NCI-H2227 (cell line): ENCODE results near the gene KCNQ2.

Experiments
- DNase-seq: peaks from one replicate; lab custom pipeline; 2025; ENCODE audit not compliant: unreplicated experiment; lab: John Stamatoyannopoulos, UW

The KCNQ2 gene

DNA sequence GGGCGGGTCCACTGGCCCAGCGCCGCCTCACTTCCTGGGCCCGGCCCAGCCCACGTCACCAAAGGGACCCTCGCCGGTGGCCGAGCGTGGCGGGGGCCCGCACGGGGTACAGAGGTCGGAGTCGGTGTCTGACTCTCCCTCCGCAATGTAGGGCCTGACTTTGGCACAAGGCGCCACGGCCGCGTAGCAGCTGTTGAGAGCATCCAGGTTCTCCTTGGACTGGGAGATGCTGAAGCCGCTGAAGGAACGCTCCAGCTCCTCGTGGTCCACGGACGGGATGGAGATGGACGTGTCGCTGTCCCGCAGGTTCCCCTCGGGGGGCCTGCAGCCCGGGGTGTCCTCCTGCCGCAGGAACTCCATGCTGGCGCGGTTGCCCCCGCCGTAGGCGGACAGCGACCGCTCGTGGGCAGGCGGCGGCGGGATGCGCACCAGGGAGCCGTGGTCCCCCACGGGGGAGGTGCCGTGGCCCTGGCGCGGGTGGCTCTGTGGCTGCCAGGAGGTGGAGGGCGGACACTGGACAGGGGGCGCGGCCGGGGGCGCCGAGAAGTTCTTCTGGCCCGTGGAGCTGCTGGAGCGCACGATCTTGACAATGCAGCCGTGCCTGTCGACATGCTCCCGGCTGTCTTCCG is 65.7 kb downstream of the KCNQ2 start:
- DNase-seq, result no peak

DNA sequence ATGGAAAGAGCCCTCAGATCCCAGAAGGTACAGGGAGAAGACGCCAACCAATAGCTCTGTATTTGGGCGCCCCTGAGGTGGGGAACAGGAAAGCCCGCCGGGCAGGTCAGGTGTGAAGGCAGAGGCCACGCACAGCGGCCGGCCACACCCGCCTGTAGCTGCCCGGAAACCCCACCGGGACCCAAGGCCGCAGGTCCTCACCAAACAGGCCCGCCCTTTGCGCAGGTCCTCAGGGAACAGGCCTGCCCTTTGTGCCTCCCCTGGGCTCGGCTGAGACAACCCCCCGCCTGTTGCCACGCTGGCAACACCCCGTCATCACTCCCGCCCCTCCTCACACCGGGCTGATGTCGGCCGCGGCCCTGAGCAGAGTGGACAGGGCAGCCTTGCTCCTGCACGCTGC is 66.4 kb downstream of the KCNQ2 start:
- no peak for DNase-seq

DNA sequence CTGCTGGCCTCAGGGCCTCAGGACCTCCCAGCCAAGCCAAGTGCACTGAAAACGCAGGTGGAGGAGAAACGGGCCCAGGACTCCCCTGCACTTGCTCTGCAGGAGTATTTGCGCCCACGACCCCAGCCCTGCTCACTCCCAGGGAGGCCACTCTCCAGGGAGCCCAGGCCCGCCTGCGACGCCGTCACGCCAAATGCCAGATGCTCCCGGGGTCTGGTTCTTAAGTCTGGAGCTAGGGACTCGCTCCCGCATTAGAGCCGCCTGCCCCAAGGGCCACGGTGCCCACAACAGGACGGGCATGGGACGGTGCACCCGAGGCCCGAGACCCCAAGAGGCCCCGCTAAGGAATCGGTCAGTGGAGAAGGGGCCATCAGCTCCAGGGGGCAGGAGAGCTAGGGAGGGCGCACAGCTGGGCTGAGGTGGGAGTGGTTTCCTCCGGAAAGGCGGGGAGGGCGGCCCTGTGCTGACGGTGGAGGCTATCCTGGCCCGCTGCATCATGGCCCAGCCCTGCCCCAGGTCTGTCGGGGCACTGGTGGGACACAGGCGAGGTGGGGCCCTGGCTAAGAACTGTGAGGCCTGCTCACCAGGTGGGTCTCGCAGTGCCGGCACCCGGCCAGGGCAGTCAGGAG is 67.2 kb downstream of the KCNQ2 start:
- no peak for DNase-seq

DNA sequence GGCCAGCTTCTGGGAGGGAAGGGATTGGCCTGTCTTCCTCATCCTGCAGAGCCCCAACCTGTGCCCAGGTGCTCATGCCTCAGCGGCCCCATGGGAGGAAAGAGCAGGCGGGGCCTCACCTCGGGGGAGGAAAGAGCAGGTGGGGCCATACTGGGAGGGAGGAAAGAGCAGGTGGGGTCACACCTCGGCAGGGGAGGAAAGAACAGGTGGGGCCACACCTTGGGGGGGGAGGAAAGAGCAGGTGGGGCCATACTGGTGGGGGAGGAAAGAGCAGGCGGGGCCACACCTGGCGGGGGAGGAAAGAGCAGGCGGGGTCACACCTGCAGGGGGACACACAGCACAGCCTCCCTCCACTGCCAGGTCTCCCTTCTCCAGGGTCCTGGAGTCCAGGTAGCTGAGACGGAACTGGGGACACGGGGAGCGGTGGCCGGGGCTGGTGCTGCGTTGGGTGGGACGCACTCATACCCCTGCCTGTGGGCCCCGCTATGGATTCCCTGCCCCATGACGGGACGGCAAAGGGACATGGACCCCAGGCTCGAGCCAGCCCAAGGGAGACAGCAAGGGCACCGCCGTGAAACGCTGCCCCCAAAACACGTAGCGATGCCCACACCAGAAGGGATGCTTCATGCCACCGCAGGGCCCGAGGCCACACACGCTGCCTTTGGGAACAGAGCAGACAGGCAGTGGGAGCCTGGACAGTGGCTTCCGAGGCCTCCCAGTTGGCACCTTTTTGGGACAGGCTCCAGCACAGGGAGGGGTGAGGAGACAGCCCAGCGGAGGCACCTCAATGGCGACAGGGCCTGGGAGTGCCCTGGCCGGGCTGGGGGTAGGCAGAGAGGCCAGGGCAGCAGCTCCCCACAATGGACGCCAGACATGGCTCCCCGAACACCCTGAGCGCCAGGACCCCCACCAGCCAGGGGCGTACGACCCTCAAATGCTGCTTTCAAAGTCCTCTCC is 68.0 kb downstream of the KCNQ2 start:
- no peak for DNase-seq

DNA sequence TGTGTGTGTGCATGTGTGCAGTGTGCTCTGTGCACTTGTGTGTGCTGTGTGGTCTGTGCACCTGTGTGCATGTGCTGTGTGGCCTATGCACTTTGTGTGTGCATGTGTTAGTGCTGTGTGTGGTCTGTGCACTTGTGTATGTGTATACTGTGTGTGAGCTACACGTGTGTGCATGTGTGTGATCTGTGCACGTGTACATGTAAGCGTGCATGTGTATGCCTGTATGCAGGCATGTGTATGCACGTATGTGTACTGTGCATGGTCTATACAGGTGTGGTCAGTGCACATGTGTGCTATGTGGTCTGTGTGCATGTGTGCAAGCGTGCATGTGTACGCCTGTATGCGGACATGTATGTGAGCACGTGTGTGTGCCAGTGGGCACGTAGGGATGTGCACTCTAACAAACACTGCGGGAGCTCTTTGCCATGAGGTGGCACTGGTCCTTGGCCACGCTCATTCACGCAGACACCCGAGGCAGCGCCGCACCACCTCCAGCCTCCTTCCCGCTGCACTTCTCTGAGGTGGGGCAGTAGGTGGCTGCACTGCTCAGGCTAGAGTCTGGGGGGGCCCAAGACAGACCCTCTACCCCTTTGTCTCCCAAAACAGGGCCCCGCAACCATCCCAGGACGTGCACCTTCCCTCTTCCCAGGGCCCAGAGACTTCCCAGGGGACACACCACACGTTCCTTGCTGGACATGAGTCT is 68.9 kb downstream of the KCNQ2 start:
- DNase-seq, result no peak

DNA sequence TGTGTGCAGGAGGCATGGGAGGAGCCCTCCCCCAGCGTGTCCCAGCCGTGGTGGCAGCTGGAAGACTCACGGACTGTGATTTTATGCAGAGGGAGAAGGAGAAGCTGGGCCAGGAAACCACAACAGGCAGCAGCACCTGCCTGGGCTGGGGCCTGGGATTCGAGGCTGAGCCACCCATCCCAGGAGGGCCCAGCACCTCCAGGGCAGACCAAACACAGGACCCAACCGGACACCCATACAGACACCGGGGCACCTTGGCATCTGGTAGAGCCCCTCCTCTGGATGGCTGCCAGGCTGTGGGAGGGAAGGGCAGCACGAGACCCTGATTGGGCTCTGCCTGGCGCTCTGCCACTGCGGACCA is 69.6 kb downstream of the KCNQ2 start:
- peak; percentile 38 for DNase-seq

DNA sequence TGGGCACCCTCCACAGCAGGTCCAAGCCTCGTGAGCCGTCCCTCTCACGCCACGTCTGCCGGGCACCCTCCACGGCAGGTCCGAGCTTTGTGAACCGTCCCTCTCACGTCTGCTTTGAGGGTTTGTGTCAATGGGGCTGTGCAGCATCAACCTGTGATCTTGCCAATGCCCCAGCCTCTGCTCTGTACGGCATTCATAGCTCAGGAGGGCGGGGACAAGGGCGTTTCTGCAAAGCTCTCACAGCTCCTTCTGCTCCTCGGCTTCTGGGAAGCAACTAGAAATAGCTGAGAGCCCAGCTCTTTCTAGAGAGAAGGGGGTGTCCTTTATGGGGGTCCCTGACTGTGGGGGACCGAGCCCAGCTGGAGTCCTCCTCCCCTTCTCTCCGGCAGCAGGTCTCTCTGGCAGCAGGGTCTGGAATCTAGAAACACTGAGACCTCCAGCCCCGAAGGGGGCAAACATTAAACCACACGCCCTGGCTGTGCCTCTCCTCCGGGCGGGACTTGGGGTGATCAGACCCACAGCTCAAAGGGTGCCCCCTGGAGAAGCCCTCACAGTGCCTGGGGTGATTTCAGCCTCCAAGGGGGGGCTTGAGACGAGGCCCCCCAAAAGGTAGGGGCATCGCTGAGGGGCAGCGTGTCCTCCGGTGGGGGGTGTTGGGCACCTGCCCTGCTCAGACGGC is 70.1 kb downstream of the KCNQ2 start:
- no peak for DNase-seq

DNA sequence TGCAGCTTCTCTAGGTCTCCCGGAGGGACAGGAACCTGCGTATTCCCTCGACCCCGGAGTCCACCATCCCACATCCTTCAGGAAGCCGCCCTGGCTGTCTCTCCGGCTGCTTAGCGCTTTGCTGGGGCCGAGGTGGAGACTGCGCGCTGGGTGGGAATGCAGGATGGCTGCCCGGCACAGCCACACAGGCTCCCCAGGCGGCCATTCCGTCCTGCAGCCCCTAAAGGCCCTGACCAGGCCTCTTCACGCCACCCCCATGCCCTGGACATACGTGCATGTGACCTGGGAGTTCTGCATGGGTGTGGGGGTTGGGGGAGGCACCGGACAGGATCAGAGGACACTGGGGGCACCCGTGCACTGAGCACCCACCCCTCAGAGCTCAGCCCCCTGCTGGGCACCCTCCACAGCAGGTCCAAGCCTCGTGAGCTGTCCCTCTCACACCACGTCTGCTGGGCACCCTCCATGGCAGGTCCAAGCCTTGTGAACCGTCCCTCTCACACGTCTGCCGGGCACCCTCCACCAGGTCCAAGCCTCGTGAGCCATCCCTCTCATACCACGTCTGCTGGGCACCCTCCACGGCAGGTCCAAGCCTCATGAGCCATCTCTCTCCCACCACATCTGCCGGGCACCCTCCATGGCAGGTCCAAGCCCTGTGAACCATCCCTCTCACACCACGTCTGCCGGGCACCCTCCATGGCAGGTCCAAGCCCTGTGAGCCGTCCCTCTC is 70.9 kb downstream of the KCNQ2 start:
- DNase-seq, result no peak

DNA sequence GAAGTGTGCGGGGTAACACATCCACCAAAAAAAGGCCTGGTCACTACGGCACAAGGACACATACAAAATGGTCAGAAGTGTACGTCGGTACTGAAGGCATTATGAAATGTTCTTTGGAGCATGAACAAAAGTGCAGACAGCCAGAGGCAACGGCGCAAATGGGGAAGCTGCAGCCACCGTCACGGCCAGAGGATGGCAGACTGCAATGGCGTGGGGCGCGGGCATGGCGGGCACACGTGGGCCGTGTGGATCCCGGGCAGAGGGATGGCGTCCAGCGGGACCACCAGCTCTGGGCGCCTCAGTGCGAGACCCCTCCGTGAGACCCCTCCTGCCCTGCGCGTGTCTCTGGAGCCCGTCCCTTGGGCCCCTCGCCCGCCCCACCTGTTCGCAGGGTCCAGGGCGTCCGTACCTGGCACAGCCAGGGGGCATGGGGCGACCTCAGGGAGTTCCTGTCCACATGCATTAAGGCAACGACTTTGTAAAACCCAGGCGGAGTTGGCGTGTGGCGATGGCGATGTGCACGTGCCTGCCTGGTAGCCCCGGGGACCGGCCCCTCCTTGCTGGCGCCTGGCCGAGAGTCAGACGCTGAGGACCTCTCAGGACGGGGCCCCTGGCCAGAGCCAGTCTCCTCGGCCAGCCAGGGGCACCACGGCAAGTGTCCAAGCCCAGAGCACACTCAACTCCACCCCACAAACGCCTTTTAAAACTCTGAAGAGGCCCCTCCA is 71.8 kb downstream of the KCNQ2 start:
- DNase-seq, result no peak

DNA sequence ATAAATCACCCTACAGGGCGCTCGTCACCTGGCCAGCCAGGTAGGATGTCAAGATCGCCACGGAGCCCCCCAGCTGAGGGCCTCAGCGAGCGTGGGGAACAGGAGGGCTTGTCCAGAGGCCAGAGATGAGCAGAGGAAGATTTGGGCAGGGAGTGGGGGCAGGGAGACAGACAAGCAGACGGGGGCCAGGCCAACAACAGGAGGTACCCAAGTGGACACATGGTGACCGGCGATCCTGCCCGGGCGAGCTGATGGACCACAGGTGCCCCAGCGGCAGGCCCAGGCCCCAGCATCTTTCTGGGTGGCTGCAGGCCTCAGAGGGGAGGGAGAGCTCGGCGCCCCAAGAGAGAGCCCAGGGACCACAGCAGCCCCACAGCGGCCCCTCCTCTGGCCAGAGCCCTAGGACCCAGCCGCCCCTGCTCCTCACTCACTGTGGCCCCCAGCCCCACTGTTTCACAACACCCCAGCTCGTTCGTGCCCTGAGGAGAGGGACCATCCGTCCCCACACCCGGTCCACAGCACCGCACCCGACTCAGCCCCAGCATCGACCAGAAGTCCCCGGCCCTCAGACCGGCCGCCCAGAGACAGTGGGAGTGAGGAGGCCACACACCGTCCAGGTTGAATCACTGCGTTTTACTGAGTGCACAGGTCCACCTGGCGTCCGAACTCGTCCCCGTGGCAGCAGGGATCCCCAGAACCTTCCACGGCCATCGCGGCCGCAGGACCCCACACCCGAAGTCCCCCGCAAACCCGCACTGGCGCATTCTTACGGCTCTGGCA is 72.7 kb downstream of the KCNQ2 start:
- no peak for DNase-seq

DNA sequence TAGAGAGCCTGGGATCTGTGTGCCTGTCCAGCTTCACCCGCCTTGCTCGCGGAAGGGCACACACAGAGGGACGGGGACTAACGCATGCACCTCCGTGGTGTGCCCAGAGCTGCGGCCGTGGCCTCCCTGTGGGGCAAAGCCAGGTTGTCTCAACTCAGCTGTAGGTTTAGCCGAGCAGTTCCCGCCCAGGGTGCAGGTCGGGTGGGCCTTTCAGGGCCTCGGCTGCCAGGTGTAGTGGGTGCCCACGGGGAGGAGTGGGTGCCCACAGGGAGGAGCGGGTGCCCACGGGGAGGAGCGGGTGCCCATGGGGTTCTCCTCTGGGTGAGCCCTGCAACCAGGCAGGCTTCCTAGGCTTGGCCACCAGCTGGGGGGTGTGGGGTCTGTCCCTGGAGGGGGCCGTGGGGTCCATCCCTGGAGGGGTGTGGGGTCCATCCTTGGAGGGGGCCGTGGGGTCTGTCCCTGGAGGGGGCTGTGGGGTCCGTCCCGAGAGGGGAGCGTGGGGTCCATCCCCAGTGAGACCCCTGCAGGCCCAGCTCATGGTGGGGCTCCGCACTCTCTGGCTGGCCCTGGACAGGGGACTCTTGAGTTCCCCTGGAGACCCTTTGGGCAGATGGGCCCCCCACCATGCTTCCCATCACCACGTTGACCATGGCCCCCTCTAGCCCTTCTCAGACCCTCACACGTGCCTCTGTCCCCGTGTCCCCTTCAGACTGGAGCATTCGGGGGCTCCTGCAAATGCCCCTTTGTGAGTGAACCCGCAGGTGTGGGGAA is 73.5 kb downstream of the KCNQ2 start:
- no peak for DNase-seq

DNA sequence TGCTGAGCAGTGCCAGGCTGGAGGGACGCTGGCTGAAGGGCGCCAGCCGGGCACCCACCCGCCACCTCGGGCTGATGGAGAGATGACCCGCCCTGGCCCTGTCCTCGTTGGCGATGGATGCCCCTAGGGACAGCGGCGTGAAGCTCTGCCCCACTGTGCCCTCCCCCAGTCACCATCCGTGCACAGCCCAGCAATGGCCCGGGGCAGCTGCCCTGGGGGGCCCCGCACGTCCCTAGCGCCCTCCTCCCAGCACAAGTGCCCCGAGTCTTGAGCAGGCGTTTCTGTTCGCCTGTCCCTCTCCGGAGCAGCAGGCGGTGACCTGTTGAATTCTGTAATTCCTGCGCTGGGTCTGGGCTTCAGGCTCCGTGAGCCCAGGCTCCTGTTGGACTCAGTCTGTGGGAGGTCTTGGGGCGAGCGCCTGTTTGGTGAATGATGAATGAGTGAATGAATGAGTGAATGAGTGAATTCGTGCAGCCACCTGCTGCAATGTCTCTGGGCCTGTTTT is 74.5 kb downstream of the KCNQ2 start:
- DNase-seq, result no peak

DNA sequence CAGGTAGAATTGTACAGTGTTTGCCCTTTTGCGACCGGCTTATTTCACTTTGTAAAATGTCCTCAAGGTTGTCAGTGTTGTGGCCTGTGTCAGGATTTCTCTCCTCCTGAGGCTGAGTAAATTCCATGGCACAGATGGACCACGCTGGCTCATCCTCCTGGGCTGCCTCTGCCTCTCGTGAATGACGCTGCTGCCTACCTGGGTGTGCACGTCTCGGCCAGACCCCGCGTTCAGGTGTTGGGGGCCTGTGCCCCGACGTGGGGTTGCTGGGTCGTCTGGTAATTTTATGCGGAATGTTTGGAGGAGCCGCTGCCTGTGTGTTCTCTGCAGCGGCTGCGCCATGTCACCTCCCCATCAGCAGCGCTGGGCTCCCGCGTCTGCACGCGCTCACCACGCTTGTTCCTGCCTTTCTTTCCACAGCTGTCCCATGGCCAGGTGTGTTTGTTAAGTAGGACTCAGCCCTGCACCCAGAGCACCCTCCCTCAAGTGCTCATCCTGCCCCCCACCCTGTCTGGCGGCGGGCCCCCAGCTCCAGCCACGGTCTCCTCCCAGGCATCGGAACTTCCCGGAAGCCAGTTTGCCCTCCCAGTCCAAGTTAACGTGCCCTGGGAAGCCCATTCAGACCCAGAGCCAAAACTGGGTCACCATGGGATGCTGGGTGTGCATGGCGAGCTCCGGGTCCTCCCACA is 75.2 kb downstream of the KCNQ2 start:
- DNase-seq, result no peak

DNA sequence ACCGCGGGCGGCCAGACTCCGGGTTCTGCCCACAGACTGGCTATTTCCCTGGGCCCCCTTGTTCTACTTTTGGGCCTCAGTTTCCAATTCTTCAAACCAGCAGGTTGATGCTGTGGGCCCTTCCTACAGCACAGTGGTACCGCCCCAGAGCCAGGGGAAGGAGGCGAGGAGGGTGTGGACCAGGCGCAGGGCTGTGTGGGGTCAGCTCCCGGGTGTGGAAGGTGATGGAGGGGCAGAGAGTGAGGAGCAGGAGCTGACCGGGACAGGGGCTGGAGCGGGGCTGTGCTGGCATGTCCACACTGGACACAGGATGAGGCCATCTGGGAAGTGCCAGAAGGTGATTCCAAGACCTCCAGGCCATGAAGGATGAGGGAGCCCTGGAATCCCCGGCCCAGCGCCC is 76.2 kb downstream of the KCNQ2 start:
- no peak for DNase-seq

DNA sequence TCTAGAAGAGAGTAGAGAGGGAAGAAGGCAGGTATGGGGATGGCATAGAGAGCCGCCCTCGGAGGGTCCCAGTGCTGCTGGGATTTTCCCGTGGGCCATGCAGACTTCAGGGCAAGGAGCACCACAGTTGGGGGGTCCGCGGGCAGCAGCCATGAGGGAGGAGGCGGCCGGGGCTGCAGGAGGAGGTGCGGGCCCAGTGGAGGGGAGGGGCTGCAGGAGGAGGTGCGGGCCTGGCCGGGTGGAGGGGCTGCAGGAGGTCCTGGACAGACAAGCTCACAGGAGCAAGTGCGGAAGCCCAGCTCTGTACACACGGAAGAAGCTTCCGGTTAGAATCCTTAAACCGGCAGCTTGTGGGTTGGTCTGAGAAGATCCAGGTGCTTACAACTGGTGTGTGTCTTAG is 76.7 kb downstream of the KCNQ2 start:
- no peak for DNase-seq

DNA sequence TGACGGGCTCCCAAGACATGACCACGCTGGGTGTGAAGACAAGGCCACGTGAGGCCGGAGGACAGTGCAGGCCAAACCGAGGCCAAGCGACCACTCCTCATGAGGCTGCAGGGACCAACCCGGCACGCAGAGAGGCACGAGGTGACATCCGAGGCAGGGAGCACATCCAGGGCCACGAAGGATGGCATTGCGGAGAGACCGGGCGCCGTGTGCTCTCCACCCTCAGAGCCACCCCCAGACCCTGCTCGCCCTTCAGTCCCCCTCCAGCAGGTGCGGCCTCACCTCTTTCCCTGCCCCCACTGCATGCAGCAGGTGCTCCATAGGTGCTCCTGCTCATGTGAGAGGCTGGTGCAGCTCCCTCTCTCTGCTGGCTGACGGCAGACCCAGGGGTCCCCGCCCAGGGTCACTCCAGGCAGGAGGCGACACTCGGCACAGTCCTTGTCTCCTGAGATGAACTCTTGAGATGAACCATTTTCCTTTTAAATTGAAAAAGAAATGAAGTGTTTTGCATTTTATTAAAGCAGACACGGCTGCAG is 77.5 kb downstream of the KCNQ2 start:
- no peak for DNase-seq
